K562 (cell line): ENCODE data around the gene MFSD6. TPM values are rescaled to one million over a fixed set of nuclear protein-coding genes. Genes with fewer than 3 reads are reported as not detected.

Experiments
- ATAC-seq: fragments of 200-7000 bp; cut with Tn5 transposase; 3 replicates; pipeline ENCODE4 v1.9.1; 2020; ENCODE audit warnings: moderate library complexity
- BruUV-seq: library from RNA; stranded (reverse); fragments of 400-500 nt; replicated peaks from 2 replicates; lab custom pipeline; 2021; lab: Mats Ljungman, UMichigan
- CTCF ChIA-PET: fragments of 300-600 bp; formaldehyde crosslinking; extraction: SDS; loops from one replicate; lab custom pipeline; 2021; ENCODE audit warnings: low intra/inter-chr PET ratio; lab: Yijun Ruan, JAX
- POLR2A ChIA-PET: fragments of 300-600, 350-650 bp; sonication (Branson Sonifier 250); formaldehyde crosslinking; extraction: SDS; loops from one replicate; lab custom pipeline; 2021; ENCODE audit warnings: antibody characterized with exemption, inconsistent platforms; lab: Yijun Ruan, JAX
- DNase-seq, 4 experiments: peaks; one replicate each; pipeline versions ENCODE4 v3.0.0 to v3.0.0-alpha.2; 2011 to 2018; ENCODE audit warnings: low spot score in 3 of 4, mixed read lengths in 3 of 4; ENCODE audit errors: extremely low read depth in 1 of 4
- FAIRE-seq: peaks from 2 replicates; lab custom pipeline; 2011; peaks lifted over from hg19 to GRCh38; lab: Jason Lieb, UNC
- H2AFZ ChIP-seq: 2 replicates; pipeline ENCODE4 v1.6.0; 2011; ENCODE audit warnings: low read depth, low read length, control low read depth, inconsistent platforms
- H3K27ac ChIP-seq: fragments of 200-600 bp; 3 replicates; pipeline ENCODE4 v1.8.0; 2011; ENCODE audit warnings: low read depth, mild to moderate bottlenecking, control low read depth, inconsistent platforms, low read length, moderate library complexity, mixed read lengths; ENCODE audit errors: extremely low read depth
- H3K27me3 ChIP-seq, 2 experiments: fragments of 300-600 bp in 1 of 2; 2 replicates in 1 of 2; 3 replicates in 1 of 2; pipeline versions ENCODE4 v1.6.0 to v1.8.0; 2011; ENCODE audit warnings: inconsistent platforms in 2 of 2, low read length in 2 of 2, mild to moderate bottlenecking in 1 of 2, mixed read lengths in 1 of 2, moderate library complexity in 1 of 2; ENCODE audit not compliant: control insufficient read depth in 2 of 2, insufficient read depth in 2 of 2
- H3K36me3 ChIP-seq: fragments of 300-600 bp; 3 replicates; pipeline ENCODE4 v1.8.0; 2011; ENCODE audit warnings: mild to moderate bottlenecking, low read length, inconsistent platforms; ENCODE audit not compliant: control insufficient read depth, insufficient read depth
- H3K4me1 ChIP-seq, 2 experiments: fragments of 200-600 bp in 1 of 2; replicated peaks in 1 of 2; 2 replicates in 1 of 2; 3 replicates in 1 of 2; pipeline versions ENCODE4 v1.5.1 to v1.8.0; 2011; ENCODE audit warnings: inconsistent platforms in 2 of 2, low read length in 2 of 2, mild to moderate bottlenecking in 1 of 2, mixed read lengths in 1 of 2, moderate library complexity in 1 of 2; ENCODE audit not compliant: control insufficient read depth in 2 of 2, insufficient read depth in 2 of 2
- H3K4me2 ChIP-seq: 2 replicates; pipeline ENCODE4 v1.6.1; 2011; ENCODE audit warnings: low read length, control low read depth, inconsistent platforms, mixed read lengths; ENCODE audit not compliant: insufficient read depth
- H3K4me3 ChIP-seq: fragments of 200-600 bp; sonication (generic), shearing (Covaris generic); 2 replicates; pipeline ENCODE4 v1.5.1; 2016; ENCODE audit warnings: control low read depth, inconsistent platforms
- H3K79me2 ChIP-seq: fragments of 200-600 bp; 3 replicates; pipeline ENCODE4 v1.8.0; 2011; ENCODE audit warnings: low read length, inconsistent platforms; ENCODE audit not compliant: control insufficient read depth, insufficient read depth
- H3K9ac ChIP-seq, 2 experiments: 2 replicates each; pipeline versions ENCODE4 v1.6.0 to v1.6.1; 2011; ENCODE audit warnings: low read depth in 2 of 2, low read length in 2 of 2, control low read depth in 1 of 2, inconsistent platforms in 1 of 2, mild to moderate bottlenecking in 1 of 2, mixed read lengths in 1 of 2; ENCODE audit not compliant: insufficient read depth in 1 of 2
- H3K9me1 ChIP-seq: one replicate; pipeline ENCODE4 v1.6.0; 2011; ENCODE audit warnings: inconsistent platforms, mild to moderate bottlenecking, low read length, moderate library complexity; ENCODE audit not compliant: control insufficient read depth, insufficient read depth
- H3K9me3 ChIP-seq: replicated peaks from 2 replicates; pipeline ENCODE4 v1.5.1; 2011; ENCODE audit warnings: low read depth, low read length, inconsistent platforms; ENCODE audit not compliant: control insufficient read depth, insufficient read depth
- H4K20me1 ChIP-seq: replicated peaks from 2 replicates; pipeline ENCODE4 v1.6.1; 2011; ENCODE audit warnings: low read length, inconsistent platforms, mixed read lengths; ENCODE audit not compliant: control insufficient read depth, insufficient read depth
- BRD9 ChIP-seq: fragments of 450-650 bp; IDR thresholded peaks from 2 replicates; pipeline ENCODE4 v1.6.1; 2018; ENCODE audit warnings: low read depth; ENCODE audit not compliant: partially characterized antibody
- CBX3 ChIP-seq, 2 experiments: IDR thresholded peaks; 1 replicate in 1 of 2; 2 replicates in 1 of 2; pipeline ENCODE4 v1.6.1; 2012; ENCODE audit warnings: inconsistent platforms in 2 of 2, low read length in 2 of 2, borderline replicate concordance in 1 of 2, control low read depth in 1 of 2
- CHCHD3 ChIP-seq: fragments of 250-450 bp; sonication (Bioruptor Pico); IDR thresholded peaks from 2 replicates; pipeline ENCODE4 v2.1.2; 2022; ENCODE audit warnings: mild to moderate bottlenecking
- CHD1 ChIP-seq: fragments of 200-600 bp; sonication (generic); IDR thresholded peaks from one replicate; pipeline ENCODE4 v1.6.1; 2012; ENCODE audit warnings: mild to moderate bottlenecking, moderate library complexity, low read length, inconsistent platforms
- E2F6 ChIP-seq, 2 experiments: IDR thresholded peaks; 2 replicates each; pipeline ENCODE4 v1.6.1; 2011; ENCODE audit warnings: borderline replicate concordance in 1 of 2, control low read depth in 1 of 2, low read depth in 1 of 2, low read length in 1 of 2, mild to moderate bottlenecking in 1 of 2, mixed read lengths in 1 of 2, moderate library complexity in 1 of 2; ENCODE audit not compliant: insufficient read depth in 1 of 2, insufficient read length in 1 of 2, poor library complexity in 1 of 2, severe bottlenecking in 1 of 2; ENCODE audit errors: extremely low read depth in 1 of 2
- KDM1A ChIP-seq, 2 experiments: fragments of 450-650 bp; IDR thresholded peaks; 2 replicates each; pipeline ENCODE4 v1.6.1; 2016; ENCODE audit warnings: mild to moderate bottlenecking in 2 of 2
- RCOR1 ChIP-seq, 2 experiments: IDR thresholded peaks; 2 replicates each; pipeline ENCODE4 v1.6.1; 2012; ENCODE audit warnings: low read depth in 2 of 2, low read length in 2 of 2, borderline replicate concordance in 1 of 2, improper control_type of control experiment in 1 of 2
- SMARCA5 ChIP-seq: fragments of 450-650 bp; IDR thresholded peaks from 2 replicates; pipeline ENCODE4 v1.6.1; 2016
- THAP12 ChIP-seq: fragments of 250-450 bp; sonication (Bioruptor Pico); IDR thresholded peaks from 2 replicates; pipeline ENCODE4 v1.9.0; 2021; ENCODE audit warnings: mild to moderate bottlenecking, inconsistent platforms
- WGBS: fragments of 100-300 bp; shearing (Covaris generic); methylation state at CpG from one replicate; pipeline ENCODE4 v1.1.6; 2016; ENCODE audit warnings: low coverage, mixed read lengths; ENCODE audit not compliant: insufficient coverage; ENCODE audit errors: missing lambda C conversion rate; 5-methylcytosine and 5-hydroxymethylcytosine counted together
- in situ Hi-C: fragments of 300-500 bp; cut with MboI; formaldehyde crosslinking; loops from 4 replicates; pipeline ENCODE4 v1.15.0; 2018; ENCODE audit warnings: inconsistent platforms, mixed read lengths
- intact Hi-C: fragments of 100-400 bp; cut with micrococcal nuclease; formaldehyde crosslinking; loops from 2 replicates; pipeline ENCODE4 v1.14.2; 2022
- polyA plus RNA-seq, 8 experiments: library from polyadenylated mRNA; depleted of rRNA in 4 of 8; stranded (reverse) in 5 of 8; unstranded in 3 of 8; fragments of >200 nt; fragmentation: Nextera tagmentation in 2 of 8; fragmentation: Illumina TruSeq in 1 of 8; extraction: Ambion mirVana in 2 of 8; extraction: Trizol in 1 of 8; gene quantifications; 2 replicates each; pipeline versions ENCODE4 v1.2.1 to v1.2.3, GENCODE V29; 2011 to 2014; ENCODE audit warnings: inconsistent platforms in 1 of 8, missing spikeins in 1 of 8
- total RNA-seq, 7 experiments: library from RNA; depleted of rRNA in 6 of 7; stranded (reverse); fragments of >200 nt in 6 of 7; fragmentation: Illumina TruSeq in 2 of 7; extraction: Trizol in 2 of 7; gene quantifications; 2 replicates each; pipeline versions ENCODE4 v1.2.1 to v1.2.3, GENCODE V29; 2011 to 2021; ENCODE audit warnings: low replicate concordance in 1 of 7
- TF ChIP-seq, protein P1 (sequence below): sonication (generic); formaldehyde crosslinking; IDR thresholded peaks from 2 replicates; pipeline ENCODE4 v1.8.1; 2023; ENCODE audit warnings: missing genetic modification reagents, mild to moderate bottlenecking, borderline replicate concordance
- TF ChIP-seq, protein P2 (sequence below): fragments of 450-650 bp; IDR thresholded peaks from 2 replicates; pipeline ENCODE4 v1.6.1; 2014; ENCODE audit warnings: low read depth, mild to moderate bottlenecking, moderate library complexity, borderline replicate concordance

Gene MFSD6
- total and polyA plus RNA-seq, 9 of the 15 experiments (the other 6 are each of a cell fraction or from before 2014, with no cell fraction given), result 1.1 to 7.9 (median 4.4) TPM

GRCh38 chr2:190533968-190534309, 125.8 kb downstream of the MFSD6 start:
- Histone ChIP-seq H3K9ac (peak overlapping the region; percentile 87 to 95), H3K27me3 (no peaks in the 10 kb centered on the region), H3K4me1 (peaks cover 10 to 40% of the 10 kb centered on the region in 2 experiments; a peak in 4 of 5 replicates), H2AFZ (peak overlapping the region; percentile 97), H3K9me1 (no peaks in the 10 kb centered on the region), H3K27ac (peak overlapping the region; percentile 95), H3K9me3 (peaks cover 8% of the 10 kb centered on the region), H3K4me2 (peak overlapping the region; percentile 90), H3K4me3 (peak overlapping the region; percentile 67), H3K79me2 (peaks cover 30% of the 10 kb centered on the region), H4K20me1 (no peaks in the 10 kb centered on the region), H3K36me3 (peaks cover 7% of the 10 kb centered on the region; the same call in 2 of the 3 replicates)
- FAIRE-seq (peak; percentile 75), DNase-seq (peak in 2 of 4 experiments; percentile 13 to 28), ATAC-seq (no peak)
- BruUV-seq, result TSS peak; percentile 61
- in situ Hi-C loops, result no loop called here
- ChIA-PET POLR2A (interaction anchor here (0.6 to 1.2 kb wide), 4 partner anchors 67 to 163 kb away, joined by 3 to 4 read pairs (median 4); no protein-coding TSS in a partner anchor), CTCF (no interaction called here)
- intact Hi-C loops, result loop anchor here (2.0 to 10.0 kb wide), 4 partner anchors 48 to 271 kb away; partner anchors contain the start of gene NAB1
- WGBS, result 9% methylated on average over 9 of the region's 13 CpGs
- TF ChIP-seq E2F6 (IDR thresholded peaks at IDR 0.05; ENCODE audit: borderline replicate concordance in 1 of 2, extremely low read depth in 1 of 2, insufficient read depth in 1 of 2, insufficient read length in 1 of 2, low read depth in 1 of 2, low read length in 1 of 2, poor library complexity in 1 of 2, severe bottlenecking in 1 of 2) (no peak), SMARCA5 (0 out of 2 replicates have a peak, but pooled peaks have one; percentile 25), BRD9 (peak; percentile 58), CBX3 (IDR thresholded peaks at IDR 0.05; ENCODE audit: borderline replicate concordance in 1 of 2, low read length in 2 of 2) (peak in 1 of 2 experiments; percentile 6; a peak in 1 of 3 replicates), CHD1 (peak; percentile 21), KDM1A (IDR thresholded peaks at IDR 0.05) (peak in 1 of 2 experiments; percentile 33; a peak in 1 of 4 replicates), RCOR1 (IDR thresholded peaks at IDR 0.05; ENCODE audit: borderline replicate concordance in 1 of 2, low read depth in 2 of 2, low read length in 2 of 2) (peak in 1 of 2 experiments; percentile 50; a peak in 1 of 4 replicates), THAP12 (no peak), CHCHD3 (no peak)
- TF ChIP-seq, protein P1, sequence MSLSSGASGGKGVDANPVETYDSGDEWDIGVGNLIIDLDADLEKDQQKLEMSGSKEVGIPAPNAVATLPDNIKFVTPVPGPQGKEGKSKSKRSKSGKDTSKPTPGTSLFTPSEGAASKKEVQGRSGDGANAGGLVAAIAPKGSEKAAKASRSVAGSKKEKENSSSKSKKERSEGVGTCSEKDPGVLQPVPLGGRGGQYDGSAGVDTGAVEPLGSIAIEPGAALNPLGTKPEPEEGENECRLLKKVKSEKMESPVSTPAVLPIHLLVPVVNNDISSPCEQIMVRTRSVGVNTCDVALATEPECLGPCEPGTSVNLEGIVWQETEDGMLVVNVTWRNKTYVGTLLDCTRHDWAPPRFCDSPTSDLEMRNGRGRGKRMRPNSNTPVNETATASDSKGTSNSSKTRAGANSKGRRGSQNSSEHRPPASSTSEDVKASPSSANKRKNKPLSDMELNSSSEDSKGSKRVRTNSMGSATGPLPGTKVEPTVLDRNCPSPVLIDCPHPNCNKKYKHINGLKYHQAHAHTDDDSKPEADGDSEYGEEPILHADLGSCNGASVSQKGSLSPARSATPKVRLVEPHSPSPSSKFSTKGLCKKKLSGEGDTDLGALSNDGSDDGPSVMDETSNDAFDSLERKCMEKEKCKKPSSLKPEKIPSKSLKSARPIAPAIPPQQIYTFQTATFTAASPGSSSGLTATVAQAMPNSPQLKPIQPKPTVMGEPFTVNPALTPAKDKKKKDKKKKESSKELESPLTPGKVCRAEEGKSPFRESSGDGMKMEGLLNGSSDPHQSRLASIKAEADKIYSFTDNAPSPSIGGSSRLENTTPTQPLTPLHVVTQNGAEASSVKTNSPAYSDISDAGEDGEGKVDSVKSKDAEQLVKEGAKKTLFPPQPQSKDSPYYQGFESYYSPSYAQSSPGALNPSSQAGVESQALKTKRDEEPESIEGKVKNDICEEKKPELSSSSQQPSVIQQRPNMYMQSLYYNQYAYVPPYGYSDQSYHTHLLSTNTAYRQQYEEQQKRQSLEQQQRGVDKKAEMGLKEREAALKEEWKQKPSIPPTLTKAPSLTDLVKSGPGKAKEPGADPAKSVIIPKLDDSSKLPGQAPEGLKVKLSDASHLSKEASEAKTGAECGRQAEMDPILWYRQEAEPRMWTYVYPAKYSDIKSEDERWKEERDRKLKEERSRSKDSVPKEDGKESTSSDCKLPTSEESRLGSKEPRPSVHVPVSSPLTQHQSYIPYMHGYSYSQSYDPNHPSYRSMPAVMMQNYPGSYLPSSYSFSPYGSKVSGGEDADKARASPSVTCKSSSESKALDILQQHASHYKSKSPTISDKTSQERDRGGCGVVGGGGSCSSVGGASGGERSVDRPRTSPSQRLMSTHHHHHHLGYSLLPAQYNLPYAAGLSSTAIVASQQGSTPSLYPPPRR (CRISPR knock-in tag), result no peak
- TF ChIP-seq, protein P2, sequence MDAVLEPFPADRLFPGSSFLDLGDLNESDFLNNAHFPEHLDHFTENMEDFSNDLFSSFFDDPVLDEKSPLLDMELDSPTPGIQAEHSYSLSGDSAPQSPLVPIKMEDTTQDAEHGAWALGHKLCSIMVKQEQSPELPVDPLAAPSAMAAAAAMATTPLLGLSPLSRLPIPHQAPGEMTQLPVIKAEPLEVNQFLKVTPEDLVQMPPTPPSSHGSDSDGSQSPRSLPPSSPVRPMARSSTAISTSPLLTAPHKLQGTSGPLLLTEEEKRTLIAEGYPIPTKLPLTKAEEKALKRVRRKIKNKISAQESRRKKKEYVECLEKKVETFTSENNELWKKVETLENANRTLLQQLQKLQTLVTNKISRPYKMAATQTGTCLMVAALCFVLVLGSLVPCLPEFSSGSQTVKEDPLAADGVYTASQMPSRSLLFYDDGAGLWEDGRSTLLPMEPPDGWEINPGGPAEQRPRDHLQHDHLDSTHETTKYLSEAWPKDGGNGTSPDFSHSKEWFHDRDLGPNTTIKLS, result no peak
